Measurements from ENCODE around the gene STIMATE.
A peak's percentile ranks its signal among the peaks of the same experiment; 100 is the strongest.

The STIMATE gene

GRCh38 chr3:52912885-52913731 lies 15.8 kb upstream of the STIMATE start:
- DNase-seq (ENCODE audit: low read depth), result no peak
- TF ChIP-seq CTCF (IDR thresholded peaks at IDR 0.05; ENCODE audit: control insufficient read depth, extremely low read depth, insufficient read depth), result no peak
- H3K4me3 ChIP-seq (ENCODE audit: low read depth, low read length), result no peak overlapping the region

- no peak overlapping the region for H3K4me3 ChIP-seq (ENCODE audit: low read depth, low read length)
- DNase-seq (ENCODE audit: low read depth), result no peak
- no peak for TF ChIP-seq CTCF (IDR thresholded peaks at IDR 0.05; ENCODE audit: control insufficient read depth, extremely low read depth, insufficient read depth)
Observed at GRCh38 chr3:52910823-52911222, 13.5 kb upstream of the STIMATE start.

- no peak overlapping the region for H3K4me3 ChIP-seq (ENCODE audit: low read depth, low read length)
- TF ChIP-seq CTCF (IDR thresholded peaks at IDR 0.05; ENCODE audit: control insufficient read depth, extremely low read depth, insufficient read depth), result no peak
- no peak for DNase-seq (ENCODE audit: low read depth)
Observed at GRCh38 chr3:52907497-52907896, 10.1 kb upstream of the STIMATE start.

GRCh38 chr3:52904552-52904951 lies 7.2 kb upstream of the STIMATE start:
- H3K4me3 ChIP-seq (ENCODE audit: low read depth, low read length), result no peak overlapping the region
- no peak for DNase-seq (ENCODE audit: low read depth)
- TF ChIP-seq CTCF (IDR thresholded peaks at IDR 0.05; ENCODE audit: control insufficient read depth, extremely low read depth, insufficient read depth), result no peak

GRCh38 chr3:52904000-52904399 lies 6.7 kb upstream of the STIMATE start:
- TF ChIP-seq CTCF (IDR thresholded peaks at IDR 0.05; ENCODE audit: control insufficient read depth, extremely low read depth, insufficient read depth), result no peak
- H3K4me3 ChIP-seq (ENCODE audit: low read depth, low read length), result no peak overlapping the region
- DNase-seq (ENCODE audit: low read depth), result no peak

- peak overlapping the region; percentile 82 for H3K4me3 ChIP-seq (ENCODE audit: low read depth, low read length)
- no peak for TF ChIP-seq CTCF (IDR thresholded peaks at IDR 0.05; ENCODE audit: control insufficient read depth, extremely low read depth, insufficient read depth)
- no peak for DNase-seq (ENCODE audit: low read depth)
Observed at GRCh38 chr3:52896613-52897012, 735 bp downstream of the STIMATE start.

- no peak for DNase-seq (ENCODE audit: low read depth)
- peak overlapping the region; percentile 82 for H3K4me3 ChIP-seq (ENCODE audit: low read depth, low read length)
- TF ChIP-seq CTCF (IDR thresholded peaks at IDR 0.05; ENCODE audit: control insufficient read depth, extremely low read depth, insufficient read depth), result no peak
Observed at GRCh38 chr3:52896151-52896550, 1.2 kb downstream of the STIMATE start.
